Kidney epithelial cell (primary cell): ENCODE measurements around the gene S100A9. TPM values are rescaled to one million over a fixed set of nuclear protein-coding genes. Genes with fewer than 3 reads are reported as not detected.

Source experiments
- DNase-seq: peaks from one replicate; pipeline ENCODE4 v3.0.0-alpha.2; 2010; ENCODE audit warnings: low read depth
- H3K27me3 ChIP-seq: 2 replicates; pipeline ENCODE4 v1.6.0; 2011; ENCODE audit warnings: low read length; ENCODE audit not compliant: control insufficient read depth, insufficient read depth
- H3K36me3 ChIP-seq: 2 replicates; pipeline ENCODE4 v1.5.1; 2011; ENCODE audit warnings: low read length; ENCODE audit not compliant: control insufficient read depth, insufficient read depth
- H3K4me3 ChIP-seq: 2 replicates; pipeline ENCODE4 v1.5.1; 2011; ENCODE audit warnings: low read depth, mild to moderate bottlenecking, control low read depth, low read length
- total RNA-seq: library from RNA; depleted of rRNA; stranded (reverse); fragments of >200 nt; gene quantifications from 2 replicates; pipeline ENCODE4 v1.2.3, GENCODE V29; 2015
- TF ChIP-seq, protein P1 (sequence below): IDR thresholded peaks from 2 replicates; pipeline ENCODE4 v1.5.1; 2011; ENCODE audit warnings: mild to moderate bottlenecking, moderate library complexity, low read length, control low read depth, inconsistent platforms; ENCODE audit not compliant: insufficient read depth, poor library complexity, severe bottlenecking

S100A9 gene
- total RNA-seq, 1 donor from 2014 or later, result 35.3 TPM

GRCh38 chr1:153397924-153398651 is 40.4 kb downstream of the S100A9 start:
- H3K36me3 ChIP-seq, result no peaks in the 10 kb centered on the region
- TF ChIP-seq, protein P1, sequence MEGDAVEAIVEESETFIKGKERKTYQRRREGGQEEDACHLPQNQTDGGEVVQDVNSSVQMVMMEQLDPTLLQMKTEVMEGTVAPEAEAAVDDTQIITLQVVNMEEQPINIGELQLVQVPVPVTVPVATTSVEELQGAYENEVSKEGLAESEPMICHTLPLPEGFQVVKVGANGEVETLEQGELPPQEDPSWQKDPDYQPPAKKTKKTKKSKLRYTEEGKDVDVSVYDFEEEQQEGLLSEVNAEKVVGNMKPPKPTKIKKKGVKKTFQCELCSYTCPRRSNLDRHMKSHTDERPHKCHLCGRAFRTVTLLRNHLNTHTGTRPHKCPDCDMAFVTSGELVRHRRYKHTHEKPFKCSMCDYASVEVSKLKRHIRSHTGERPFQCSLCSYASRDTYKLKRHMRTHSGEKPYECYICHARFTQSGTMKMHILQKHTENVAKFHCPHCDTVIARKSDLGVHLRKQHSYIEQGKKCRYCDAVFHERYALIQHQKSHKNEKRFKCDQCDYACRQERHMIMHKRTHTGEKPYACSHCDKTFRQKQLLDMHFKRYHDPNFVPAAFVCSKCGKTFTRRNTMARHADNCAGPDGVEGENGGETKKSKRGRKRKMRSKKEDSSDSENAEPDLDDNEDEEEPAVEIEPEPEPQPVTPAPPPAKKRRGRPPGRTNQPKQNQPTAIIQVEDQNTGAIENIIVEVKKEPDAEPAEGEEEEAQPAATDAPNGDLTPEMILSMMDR, result no peak
- no peak for DNase-seq
- H3K4me3 ChIP-seq, result no peak overlapping the region
- peaks cover 2% of the 10 kb centered on the region for H3K27me3 ChIP-seq

GRCh38 chr1:153399401-153400055 is 41.9 kb downstream of the S100A9 start:
- no peaks in the 10 kb centered on the region for H3K36me3 ChIP-seq
- no peak overlapping the region for H3K4me3 ChIP-seq
- TF ChIP-seq, protein P1, result no peak
- DNase-seq, result no peak
- H3K27me3 ChIP-seq, result peaks cover under 1% of the 10 kb centered on the region

DNA sequence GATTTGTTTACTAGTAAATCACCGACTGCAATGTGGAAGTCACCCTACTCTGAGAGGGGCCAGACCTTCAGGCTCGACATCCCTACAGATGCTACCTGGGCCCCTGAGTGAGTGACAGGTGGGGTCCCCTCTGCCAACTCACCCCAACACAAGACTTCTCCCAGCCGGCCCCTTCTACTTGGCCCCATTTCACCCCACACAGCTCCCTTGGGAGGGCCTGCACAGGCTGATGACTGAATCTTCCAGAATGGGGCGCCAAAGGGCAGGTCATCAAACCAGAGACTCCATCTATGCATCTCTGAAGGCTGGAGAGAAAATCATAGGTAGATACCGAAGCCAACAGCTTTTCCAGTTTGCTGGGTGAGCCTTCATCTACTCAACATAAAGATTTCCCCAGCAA is 42.6 kb downstream of the S100A9 start:
- Histone ChIP-seq H3K36me3 (no peaks in the 10 kb centered on the region), H3K27me3 (no peaks in the 10 kb centered on the region)
- TF ChIP-seq, protein P1, result no peak

GRCh38 chr1:153401461-153401860 is 43.8 kb downstream of the S100A9 start:
- DNase-seq, result no peak
- H3K36me3 ChIP-seq, result no peaks in the 10 kb centered on the region
- TF ChIP-seq, protein P1, result no peak
- no peak overlapping the region for H3K4me3 ChIP-seq
- H3K27me3 ChIP-seq, result no peaks in the 10 kb centered on the region

More for the DNA sequence above, 42.6 kb downstream of the S100A9 start:
- DNase-seq, result no peak
- H3K4me3 ChIP-seq, result no peak overlapping the region

- H3K27me3 ChIP-seq, result no peaks in the 10 kb centered on the region
- H3K36me3 ChIP-seq, result no peaks in the 10 kb centered on the region
- TF ChIP-seq, protein P1, result no peak
- DNase-seq, result no peak
- H3K4me3 ChIP-seq, result no peak overlapping the region
These were observed 44.6 kb downstream of the S100A9 start for GRCh38 chr1:153402226-153402625.
